ENCODE data around the gene ALG2. TPM values are rescaled to one million over a fixed set of nuclear protein-coding genes. Genes with fewer than 3 reads are reported as not detected.

ALG2 gene
- total RNA-seq, 1 donor from 2014 or later: 52.4 TPM

- H3K27me3 ChIP-seq (ENCODE audit: control insufficient read depth, insufficient read depth, low read length): no peaks in the 10 kb centered on the region
- H3K4me3 ChIP-seq (ENCODE audit: low read depth, low read length): no peak overlapping the region
- H3K36me3 ChIP-seq (ENCODE audit: control insufficient read depth, insufficient read depth, low read length): no peaks in the 10 kb centered on the region
- TF ChIP-seq CTCF (IDR thresholded peaks at IDR 0.05; ENCODE audit: insufficient read depth, low read length, poor library complexity, severe bottlenecking): no peak
- no peak for DNase-seq (ENCODE audit: low read depth)
Measured at GRCh38 chr9:99172124-99173091, 49.3 kb downstream of the ALG2 start.

GRCh38 chr9:99171225-99172123 is 50.3 kb downstream of the ALG2 start:
- Histone ChIP-seq H3K36me3 (ENCODE audit: control insufficient read depth, insufficient read depth, low read length) (no peaks in the 10 kb centered on the region), H3K27me3 (ENCODE audit: control insufficient read depth, insufficient read depth, low read length) (no peaks in the 10 kb centered on the region), H3K4me3 (ENCODE audit: low read depth, low read length) (no peak overlapping the region)
- TF ChIP-seq CTCF (IDR thresholded peaks at IDR 0.05; ENCODE audit: insufficient read depth, low read length, poor library complexity, severe bottlenecking): no peak
- DNase-seq (ENCODE audit: low read depth): no peak

GRCh38 chr9:99169982-99170761 is 51.6 kb downstream of the ALG2 start:
- no peak overlapping the region for H3K4me3 ChIP-seq (ENCODE audit: low read depth, low read length)
- DNase-seq (ENCODE audit: low read depth): no peak
- H3K36me3 ChIP-seq (ENCODE audit: control insufficient read depth, insufficient read depth, low read length): no peaks in the 10 kb centered on the region
- no peaks in the 10 kb centered on the region for H3K27me3 ChIP-seq (ENCODE audit: control insufficient read depth, insufficient read depth, low read length)
- TF ChIP-seq CTCF (IDR thresholded peaks at IDR 0.05; ENCODE audit: insufficient read depth, low read length, poor library complexity, severe bottlenecking): peak; percentile 22

GRCh38 chr9:99169086-99169485 is 52.7 kb downstream of the ALG2 start:
- no peak for DNase-seq (ENCODE audit: low read depth)
- no peaks in the 10 kb centered on the region for H3K36me3 ChIP-seq (ENCODE audit: control insufficient read depth, insufficient read depth, low read length)
- no peak for TF ChIP-seq CTCF (IDR thresholded peaks at IDR 0.05; ENCODE audit: insufficient read depth, low read length, poor library complexity, severe bottlenecking)
- no peak overlapping the region for H3K4me3 ChIP-seq (ENCODE audit: low read depth, low read length)
- no peaks in the 10 kb centered on the region for H3K27me3 ChIP-seq (ENCODE audit: control insufficient read depth, insufficient read depth, low read length)

- TF ChIP-seq CTCF (IDR thresholded peaks at IDR 0.05; ENCODE audit: insufficient read depth, low read length, poor library complexity, severe bottlenecking): no peak
- no peaks in the 10 kb centered on the region for H3K36me3 ChIP-seq (ENCODE audit: control insufficient read depth, insufficient read depth, low read length)
- no peak overlapping the region for H3K4me3 ChIP-seq (ENCODE audit: low read depth, low read length)
- DNase-seq (ENCODE audit: low read depth): no peak
- H3K27me3 ChIP-seq (ENCODE audit: control insufficient read depth, insufficient read depth, low read length): no peaks in the 10 kb centered on the region
Measured at GRCh38 chr9:99167694-99168093, 54.0 kb downstream of the ALG2 start.
